Activated CD8-positive, alpha-beta memory T cell treated with anti-CD3 and anti-CD28 coated beads, Interleukin-2, amount 50 U/mL, for 48 hours (primary cell): ENCODE results near the gene TMEM41B.
"Not testable (repeated sequence)": the region's sequence is repeated elsewhere in the genome, so short reads cannot be mapped to it uniquely, and the experiment has no call there.

Source experiments
- DNase-seq: peaks from one replicate; pipeline ENCODE4 v3.0.0-alpha.2; 2020

Gene TMEM41B

DNA sequence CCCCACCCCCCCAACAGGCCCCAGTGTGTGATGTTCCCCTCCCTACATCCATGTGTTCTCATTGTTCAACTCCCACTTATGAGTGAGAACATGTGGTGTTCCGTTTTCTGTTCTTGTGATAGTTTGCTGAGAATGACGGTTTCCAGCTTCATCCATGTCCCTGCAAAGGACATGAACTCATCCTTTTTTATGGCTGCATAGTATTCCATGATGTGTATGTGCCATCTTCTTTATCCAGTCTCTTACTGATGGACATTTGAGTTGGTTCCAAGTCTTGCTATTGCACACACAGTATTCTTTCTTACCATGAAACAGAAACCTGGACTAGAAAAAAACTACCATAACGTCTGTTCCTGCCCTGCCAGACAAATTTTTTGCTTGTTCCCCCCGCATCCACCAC, 56.1 kb downstream of the TMEM41B start:
- DNase-seq, result not testable (repeated sequence)

- DNase-seq, result no peak
Measured at GRCh38 chr11:9254416-9254815, 60.0 kb downstream of the TMEM41B start.

DNA sequence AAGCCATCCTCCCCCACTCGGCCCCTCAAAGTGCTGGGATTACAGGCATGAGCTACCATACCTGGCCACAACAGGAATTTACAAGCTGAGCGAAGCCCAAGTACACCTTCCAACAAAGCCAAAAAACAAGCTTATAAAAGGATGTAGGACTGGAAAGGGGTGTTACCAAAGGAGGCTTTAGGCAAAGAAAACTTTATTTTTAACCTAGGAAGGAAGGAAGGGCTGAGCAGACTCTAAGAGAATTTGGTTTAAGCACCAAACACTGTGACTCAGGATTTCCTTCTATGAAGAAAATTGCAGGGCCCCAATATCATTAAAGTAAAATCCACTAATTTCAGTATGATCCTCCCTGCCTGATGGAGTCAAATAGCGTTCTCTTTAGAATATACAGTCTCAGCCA, 61.3 kb downstream of the TMEM41B start:
- DNase-seq, result no peak

GRCh38 chr11:9251311-9251710, 63.1 kb downstream of the TMEM41B start:
- DNase-seq, result no peak

GRCh38 chr11:9250139-9250582, 64.2 kb downstream of the TMEM41B start:
- DNase-seq, result no peak

GRCh38 chr11:9249252-9249651, 65.1 kb downstream of the TMEM41B start:
- DNase-seq, result no peak

- no peak for DNase-seq
Measured at GRCh38 chr11:9247863-9248262, 66.5 kb downstream of the TMEM41B start.

- DNase-seq, result not testable (repeated sequence)
Measured at GRCh38 chr11:9236242-9236641, 78.2 kb downstream of the TMEM41B start.

DNA sequence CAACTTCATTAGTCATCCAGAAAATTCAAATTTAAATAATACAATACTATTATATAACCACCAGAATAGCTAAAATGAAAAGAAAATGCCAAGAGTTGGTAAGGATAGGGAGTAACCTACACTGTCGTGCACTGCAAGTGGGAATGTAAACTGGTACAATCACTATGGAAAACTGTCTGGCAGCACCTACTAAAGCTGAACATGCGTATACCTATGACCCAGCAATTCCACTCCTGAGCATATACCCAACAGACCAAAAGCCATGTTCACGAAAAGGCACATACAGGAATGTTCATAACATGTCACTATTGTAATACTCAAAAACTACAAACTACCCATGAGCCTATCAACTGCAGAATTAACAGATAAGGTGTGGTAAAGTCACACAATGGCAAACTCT, 81.9 kb downstream of the TMEM41B start:
- no peak for DNase-seq

DNA sequence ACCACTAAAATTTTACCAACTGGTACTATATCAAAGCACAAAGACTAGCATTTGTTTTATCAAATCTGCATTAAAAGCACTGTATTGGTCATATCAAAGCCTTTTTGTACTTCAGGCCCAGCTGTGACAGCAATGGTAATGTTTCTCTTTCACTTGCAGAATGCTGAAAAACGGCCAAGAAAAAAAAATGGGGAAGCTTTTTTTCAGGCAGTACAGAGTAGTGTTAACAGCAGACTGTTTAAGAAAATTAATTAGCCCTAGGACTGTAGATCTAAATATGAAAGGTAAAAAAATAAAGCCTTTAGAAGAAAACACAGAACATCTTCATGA, 82.6 kb downstream of the TMEM41B start:
- DNase-seq, result no peak
